GM18858 (cell line): ENCODE measurements around the gene AKAP17A.
"Not testable (repeated sequence)": the region's sequence is repeated elsewhere in the genome, so short reads cannot be mapped to it uniquely, and the experiment has no call there.

Experiments
- ATAC-seq: cut with Tn5 transposase; IDR thresholded peaks from one replicate; pipeline ENCODE4 v1.9.1; 2021; ENCODE audit not compliant: unreplicated experiment

The AKAP17A gene, protein sequence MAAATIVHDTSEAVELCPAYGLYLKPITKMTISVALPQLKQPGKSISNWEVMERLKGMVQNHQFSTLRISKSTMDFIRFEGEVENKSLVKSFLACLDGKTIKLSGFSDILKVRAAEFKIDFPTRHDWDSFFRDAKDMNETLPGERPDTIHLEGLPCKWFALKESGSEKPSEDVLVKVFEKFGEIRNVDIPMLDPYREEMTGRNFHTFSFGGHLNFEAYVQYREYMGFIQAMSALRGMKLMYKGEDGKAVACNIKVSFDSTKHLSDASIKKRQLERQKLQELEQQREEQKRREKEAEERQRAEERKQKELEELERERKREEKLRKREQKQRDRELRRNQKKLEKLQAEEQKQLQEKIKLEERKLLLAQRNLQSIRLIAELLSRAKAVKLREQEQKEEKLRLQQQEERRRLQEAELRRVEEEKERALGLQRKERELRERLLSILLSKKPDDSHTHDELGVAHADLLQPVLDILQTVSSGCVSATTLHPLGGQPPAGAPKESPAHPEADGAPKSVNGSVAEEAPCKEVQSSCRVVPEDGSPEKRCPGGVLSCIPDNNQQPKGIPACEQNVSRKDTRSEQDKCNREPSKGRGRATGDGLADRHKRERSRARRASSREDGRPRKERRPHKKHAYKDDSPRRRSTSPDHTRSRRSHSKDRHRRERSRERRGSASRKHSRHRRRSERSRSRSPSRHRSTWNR

DNA sequence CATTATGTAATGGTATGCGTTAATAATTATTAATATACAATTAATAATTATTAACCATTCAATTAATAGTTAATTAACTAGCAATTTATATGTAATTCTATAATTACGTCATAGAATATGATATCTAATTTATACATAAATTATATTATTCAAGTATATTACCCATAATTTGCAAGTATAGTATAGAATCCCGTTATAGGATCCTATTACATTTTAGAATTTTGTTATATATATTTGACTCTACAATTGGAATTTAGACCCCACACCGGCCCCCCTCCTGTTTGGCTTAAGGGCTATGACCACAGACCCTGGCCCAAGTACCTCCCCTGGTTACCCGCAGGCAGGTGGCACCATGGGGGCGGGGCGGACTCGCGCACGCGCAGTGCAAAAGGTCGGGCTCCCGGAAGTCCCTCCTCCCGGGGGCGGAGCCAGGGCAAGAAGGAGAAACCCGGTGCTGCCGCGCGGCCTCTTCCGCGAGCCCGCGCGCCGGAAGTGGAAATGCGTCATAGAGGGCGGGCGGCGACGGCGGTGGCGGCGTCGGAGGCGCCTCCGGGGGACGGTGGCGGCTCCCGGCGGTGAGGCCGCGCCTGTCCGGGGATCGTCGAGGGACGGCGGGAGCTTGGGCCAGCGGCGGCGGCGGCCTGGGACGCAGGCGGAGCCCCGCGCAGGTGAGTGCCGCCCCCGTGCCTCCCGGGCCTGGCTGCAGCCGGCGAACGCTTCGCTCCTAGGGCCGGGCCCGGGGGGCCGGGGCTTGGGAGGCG, at the start of gene AKAP17A:
Gene AKAP17A, plus strand, starts transcription at position 503 of the 761 bp plus-strand sequence. CDS start 1,859 bp downstream, outside the sequence.
- peak; percentile 88 for ATAC-seq

DNA sequence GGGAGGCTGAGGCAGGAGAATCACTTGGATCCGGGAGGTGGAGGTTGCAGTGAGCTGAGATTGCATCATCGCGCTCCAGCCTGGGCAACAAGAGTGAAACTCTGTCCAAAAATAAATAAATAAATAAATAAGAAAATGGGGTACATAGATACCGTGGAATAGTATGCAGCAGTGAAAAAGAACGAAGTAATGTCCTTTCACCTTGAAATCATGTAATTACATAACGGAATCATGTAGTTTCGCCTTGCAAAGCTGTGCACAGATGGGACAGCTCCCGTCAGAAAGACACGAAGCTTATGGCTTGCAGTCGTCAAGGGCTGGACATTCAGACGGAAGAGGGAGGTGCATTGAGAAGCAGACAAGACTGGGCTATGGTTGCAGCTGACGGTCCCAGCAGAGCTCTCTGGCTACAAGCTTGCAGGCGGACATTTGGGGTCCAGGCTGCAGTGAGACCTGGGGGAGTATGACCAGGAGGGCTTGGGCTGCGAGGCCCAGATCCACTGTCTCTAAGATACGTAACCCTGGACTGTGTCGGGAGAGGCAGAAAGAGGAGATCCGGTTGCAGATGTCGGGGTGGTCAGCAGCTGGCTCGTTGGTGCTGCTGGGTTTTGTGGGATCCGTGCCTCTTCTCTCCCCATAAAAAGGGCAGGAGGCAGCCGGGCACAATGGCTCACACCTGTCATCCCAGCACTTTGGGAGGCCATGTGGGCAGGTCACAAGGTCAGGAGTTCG, 48.2 kb upstream of the AKAP17A start:
- ATAC-seq, result no peak

DNA sequence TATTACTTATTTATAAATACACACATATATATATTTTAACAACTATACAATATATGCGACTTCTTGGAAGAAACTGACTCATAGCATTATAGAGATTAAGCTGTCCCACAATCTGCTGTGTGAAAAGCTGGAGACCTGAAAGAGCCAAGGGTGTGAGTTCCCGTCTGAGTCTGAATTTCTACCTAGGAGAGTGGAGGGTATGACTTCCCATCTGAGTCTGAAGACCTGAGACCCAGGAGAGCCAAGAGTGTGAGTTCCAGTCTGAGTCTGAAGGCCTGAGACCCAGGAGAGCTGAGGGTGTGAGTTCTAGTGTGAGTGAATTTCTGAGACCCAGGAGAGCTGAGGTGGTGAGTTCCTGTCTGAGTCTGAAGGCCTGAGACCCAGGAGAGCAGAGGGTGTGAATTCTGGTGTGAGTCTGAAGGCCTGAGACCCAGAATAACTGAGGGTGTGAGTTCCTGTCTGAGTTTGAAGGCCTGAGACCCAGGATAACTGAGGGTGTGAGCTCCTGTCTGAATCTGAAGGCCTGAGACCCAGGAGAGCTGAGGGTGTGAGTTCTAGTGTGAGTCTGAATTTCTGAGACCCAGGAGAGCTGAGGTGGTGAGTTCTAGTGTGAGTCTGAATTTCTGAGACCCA, 45.5 kb upstream of the AKAP17A start:
- no peak for ATAC-seq

DNA sequence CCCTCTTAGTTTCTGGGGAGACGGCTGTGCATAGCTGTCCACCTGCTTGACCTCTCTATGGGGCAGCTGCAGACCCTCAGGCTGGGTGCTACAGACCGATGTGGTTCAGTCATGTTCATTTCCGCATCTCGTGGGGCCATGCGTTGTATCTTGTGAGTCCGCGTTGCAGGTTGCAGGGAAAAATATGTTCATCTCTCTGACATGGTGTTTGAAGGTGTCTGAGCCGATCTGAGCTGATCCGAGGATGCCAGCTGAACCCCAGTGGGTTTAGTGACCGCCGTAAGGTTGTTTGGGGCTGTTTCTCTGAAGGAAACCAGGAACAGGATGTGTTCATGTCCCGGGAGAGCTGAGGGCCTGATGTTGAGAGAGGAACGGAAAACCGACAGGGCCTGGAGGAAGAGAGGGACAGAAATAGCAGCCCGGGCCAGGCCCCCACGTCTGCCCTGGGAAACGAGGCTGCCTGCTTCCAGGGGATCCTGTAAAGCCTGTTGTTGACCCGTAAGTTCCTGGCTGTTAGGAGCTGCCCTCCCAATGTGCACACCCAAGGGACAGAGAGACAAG, 44.6 kb upstream of the AKAP17A start:
- ATAC-seq, result no peak

DNA sequence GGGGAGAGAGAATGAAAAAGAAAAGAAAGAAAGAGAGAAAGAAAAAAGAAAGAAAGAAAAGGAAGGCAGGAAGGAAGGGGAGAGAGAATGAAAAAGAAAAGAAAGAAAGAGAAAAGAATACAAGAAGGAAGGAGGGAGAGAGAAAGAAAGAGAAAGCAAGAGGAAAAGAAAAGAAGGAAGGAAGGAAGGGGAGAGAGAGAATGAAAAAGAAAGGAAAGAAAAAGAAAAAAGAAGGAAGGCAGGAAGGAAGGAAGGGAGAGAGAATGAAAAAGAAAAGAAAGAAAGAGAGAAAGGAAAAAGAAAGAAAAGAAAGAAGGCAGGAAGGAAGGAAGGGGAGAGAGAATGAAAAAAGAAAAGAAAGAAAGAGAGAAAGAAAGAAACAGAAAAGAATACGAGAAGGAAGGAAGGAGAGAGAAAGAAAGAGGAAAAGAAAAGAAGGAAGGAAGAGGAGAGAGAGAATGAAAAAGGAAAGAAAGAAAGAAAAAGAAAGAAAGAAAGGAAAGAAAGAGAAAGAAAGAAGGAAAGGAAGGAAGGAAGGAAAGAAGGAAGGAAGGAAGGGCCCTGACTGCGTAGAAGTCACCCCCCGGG, 39.4 kb upstream of the AKAP17A start:
- ATAC-seq, result no peak

DNA sequence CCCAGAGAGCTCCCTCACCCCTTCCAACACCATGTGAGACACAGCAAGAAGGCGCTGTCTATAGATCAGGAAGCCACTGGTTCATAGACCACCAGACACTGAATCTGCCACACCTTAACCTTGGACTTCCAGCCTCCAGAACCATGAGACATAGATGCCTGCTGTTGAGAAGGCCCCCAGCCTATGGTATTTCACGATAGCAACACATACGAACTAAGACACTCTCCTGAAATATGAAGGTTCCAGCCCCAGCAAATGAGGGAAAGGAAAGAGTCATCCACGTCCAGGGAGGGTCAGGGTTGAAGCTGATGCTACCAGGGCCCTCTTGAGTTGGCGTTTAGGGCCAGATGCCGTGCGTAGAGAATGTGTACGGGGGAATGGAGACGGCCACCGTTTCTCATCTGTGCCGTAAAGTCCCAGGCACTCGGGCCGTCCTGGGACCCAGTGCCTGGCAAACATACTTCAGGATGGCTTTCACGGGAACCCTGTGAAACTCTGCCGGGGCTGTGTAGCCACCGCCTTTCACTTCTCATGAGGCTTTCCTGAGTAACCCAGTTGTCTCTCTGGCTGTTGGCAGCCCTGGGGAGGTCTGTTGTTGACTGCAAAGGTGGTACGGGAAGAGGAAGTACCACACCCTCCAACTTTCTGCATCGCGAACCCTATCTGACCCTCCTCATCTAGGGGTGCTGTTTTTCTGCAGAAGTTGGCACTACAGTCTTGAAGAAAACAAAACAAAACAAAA, 36.8 kb upstream of the AKAP17A start:
- no peak for ATAC-seq

DNA sequence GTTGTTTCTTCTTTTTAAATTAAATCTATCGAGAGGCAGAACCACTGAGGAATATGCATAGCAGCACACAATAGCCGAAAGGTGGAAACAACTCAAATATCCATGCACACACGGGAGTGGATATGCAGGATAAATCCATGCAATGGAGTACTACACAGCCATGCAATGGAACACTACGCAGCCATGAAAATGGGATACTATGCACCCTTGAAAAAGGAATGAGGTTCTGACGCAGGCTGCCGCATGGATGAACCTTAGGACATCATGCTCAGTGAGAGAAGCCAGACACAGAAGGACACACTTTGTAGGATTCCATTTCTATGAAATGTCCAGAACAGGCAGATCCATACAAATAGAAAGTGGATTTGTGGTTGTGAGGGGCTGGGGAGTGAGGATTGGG, 36.0 kb upstream of the AKAP17A start:
- no peak for ATAC-seq

DNA sequence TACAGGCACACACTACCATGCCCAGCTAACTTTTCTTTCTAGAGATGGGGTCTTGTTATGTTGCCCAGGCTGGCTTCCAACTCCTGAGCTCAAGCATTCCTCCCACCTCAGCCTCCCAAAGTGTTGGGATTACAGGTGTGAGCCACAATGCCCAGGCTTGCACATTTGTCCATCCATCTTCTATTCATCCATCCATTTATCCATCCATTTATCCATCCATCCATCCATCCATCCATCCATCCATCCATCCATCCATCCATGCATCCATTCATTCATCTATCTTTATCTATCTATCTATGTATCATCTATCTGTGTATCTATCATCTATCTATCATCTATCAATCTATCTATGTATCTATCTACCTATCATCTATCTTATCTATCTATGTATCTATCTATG, 34.0 kb upstream of the AKAP17A start:
- not testable (repeated sequence) for ATAC-seq

DNA sequence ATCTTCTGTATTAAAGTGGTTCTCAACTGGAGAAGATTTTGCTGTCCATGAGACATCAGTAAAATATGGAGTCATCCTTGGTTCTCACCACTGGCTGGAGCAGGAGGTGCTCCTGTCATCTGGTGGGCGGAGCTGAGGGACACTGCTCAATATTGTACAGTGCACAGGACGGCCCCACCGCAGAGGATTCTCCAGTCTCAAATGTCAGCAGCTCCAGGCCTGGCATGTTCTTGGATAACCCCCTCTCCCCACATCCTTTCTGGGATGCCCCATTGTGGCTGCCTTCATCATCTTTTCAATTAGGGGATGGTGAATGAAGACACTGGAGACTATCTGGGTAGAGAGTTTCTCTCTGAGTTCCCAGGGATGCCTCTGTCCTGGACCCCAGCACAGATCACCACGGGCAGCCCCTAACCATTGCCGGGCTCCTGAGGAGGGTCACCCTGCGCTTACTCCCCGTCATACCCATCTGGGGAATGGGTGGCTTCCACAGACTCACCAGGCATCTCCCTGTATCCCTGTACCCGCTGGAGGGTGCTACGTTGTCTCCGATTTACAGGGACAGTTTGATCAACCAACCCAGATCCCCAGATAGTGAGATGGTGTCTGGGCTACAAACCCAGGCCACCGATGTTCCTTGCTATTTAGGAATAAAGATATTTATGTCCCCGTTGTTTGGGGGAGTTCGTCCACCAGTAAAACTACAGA, 32.5 kb upstream of the AKAP17A start:
- ATAC-seq, result no peak

DNA sequence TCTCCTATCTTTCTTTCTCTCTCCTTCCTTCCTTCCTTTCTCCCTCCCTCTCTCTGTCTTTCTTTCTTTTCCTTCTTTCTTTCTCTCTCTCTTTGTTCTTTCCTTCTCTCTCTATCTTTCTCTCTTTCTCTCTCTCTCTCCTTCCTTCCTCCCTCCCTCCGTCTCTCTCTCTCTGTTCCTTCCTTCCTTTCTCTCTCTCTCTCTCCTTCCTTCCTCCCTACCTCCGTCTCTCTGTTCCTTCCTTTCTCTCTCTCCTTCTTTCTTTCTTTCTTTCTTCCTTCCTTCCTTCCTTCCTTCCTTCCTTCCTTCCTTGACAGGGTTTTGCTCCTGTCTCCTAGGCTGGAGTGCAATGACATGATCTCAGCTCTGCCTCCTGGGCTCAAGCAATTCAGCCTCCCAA, 30.2 kb upstream of the AKAP17A start:
- ATAC-seq, result no peak

DNA sequence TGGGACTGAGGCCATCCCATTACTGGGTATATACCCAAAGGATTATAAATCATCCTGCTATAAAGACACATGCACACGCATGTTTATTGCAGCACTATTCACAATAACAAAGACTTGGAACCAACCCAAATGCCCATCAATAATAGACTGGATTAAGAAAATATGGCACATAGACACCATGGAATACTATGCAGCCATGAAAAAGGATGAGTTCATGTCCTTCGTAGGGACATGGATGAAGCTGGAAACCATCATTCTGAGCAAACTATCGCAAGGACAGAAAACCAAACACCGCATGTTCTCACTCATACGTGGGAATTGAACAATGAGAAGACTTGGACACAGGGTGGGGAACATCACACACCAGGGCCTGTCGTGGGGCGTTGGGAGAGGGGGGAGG, 27.3 kb upstream of the AKAP17A start:
- ATAC-seq, result not testable (repeated sequence)

DNA sequence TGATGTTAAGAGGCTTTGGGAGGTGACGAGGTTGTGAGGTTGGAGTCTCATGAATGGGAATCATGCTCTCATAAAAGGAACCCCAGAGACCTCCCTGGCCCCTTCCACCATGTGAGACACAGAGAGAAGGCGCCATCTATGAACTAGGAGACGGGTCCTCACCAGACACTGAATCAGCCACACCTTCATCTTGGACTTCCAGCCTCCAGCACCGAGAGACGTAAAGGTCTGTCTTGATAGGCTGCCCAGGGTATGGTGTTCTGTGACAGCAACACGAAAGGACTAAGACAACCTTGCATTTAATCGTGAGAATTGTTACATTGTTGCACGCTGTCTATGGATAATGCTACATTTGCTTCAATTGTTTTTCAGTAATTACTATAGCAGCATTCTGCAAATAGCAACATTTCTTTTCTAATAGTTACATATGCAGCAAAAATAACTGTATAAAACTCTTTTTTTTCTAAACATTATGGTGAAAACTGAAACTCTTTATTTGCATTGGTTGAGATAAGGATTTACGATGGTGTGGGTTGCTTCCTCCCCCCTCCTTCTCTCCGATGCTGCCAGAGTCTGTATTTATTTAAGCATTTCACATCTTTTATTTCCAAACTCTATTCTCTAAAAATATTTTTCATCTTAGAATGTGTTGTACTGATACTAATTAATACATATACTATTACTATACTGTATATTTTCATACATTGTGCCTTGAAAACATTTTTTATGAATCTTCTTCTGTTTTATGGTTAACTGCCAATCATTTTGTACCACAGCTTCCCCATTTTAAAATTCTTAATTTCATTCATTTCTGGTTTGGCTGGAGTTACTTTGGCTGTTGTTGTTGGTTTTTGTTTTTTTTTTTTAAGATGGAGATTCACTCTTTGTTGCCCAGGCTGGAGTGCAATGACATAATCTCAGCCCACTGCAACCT, 26.4 kb upstream of the AKAP17A start:
- ATAC-seq, result peak; percentile 51

DNA sequence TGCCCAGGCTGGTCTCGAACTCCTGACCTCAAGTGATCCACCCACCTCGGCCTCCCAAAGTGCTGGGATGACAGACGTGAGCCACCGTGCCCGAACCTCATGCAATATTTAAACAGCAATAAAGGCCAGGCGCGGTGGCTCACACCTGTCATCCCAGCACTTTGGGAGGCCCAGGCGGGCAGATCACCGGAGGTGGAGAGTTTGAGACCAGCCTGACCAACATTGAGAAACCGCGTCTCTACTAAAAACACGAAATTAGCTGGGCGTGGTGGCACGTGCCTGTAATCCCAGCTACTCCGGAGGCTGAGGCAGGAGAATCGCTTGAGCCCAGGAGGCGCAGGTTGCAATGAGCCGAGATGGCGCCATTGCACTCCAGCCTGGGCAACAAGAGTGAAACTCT, 17.2 kb upstream of the AKAP17A start:
- ATAC-seq, result not testable (repeated sequence)

DNA sequence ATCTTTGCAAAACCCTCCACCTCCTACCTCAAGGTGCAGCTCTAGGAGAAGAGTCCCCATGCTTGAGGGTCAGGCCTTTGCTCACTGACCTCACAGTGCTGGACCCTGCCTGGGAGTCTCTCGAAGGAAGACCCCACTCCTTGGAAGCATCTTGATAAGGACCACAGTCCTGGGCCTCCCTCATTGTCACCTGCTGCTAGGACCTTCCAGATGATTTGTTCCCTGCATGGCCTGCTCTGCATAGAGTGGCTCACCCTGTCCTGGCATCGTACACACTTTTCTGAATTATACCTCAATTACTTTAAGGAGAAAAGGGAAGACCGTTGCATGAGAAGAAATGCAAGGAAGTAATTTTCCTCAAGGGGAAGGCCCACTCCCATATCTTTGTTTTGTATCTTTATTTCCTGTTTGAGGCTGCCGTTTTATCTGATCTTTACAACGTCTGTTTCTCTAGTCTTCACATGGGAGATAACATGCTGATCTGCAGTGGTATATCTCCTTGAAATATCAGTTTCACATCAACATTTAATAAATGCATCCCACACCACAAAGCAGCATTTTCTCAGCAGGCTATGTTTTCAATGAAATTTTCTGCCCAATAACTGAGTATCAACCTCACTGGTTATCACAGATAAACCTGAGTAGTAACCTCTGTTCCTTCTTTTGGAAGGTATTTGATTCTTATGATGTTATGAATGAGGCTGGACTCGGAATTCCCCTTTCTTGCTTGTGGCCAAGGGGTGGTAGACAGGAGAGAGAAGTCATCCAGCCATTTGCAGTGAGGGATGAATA, 15.0 kb upstream of the AKAP17A start:
- no peak for ATAC-seq

DNA sequence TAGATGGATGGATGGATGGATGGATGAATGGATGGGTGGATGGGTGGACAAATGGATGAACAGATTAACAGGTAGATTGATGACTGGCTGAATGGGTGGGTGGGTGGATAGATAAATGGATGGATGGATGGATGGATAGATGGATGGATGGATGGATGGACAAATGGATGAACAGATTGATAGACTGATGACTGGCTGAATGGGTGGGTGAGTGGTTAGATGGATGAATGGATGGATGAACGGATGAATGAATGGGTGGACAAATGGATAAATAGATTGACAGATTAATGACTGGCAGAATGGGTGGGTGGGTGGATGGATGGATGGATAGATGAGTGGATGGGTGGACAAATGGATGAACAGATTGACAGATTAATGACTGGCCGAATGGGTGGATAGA, 13.6 kb upstream of the AKAP17A start:
- ATAC-seq, result no peak

DNA sequence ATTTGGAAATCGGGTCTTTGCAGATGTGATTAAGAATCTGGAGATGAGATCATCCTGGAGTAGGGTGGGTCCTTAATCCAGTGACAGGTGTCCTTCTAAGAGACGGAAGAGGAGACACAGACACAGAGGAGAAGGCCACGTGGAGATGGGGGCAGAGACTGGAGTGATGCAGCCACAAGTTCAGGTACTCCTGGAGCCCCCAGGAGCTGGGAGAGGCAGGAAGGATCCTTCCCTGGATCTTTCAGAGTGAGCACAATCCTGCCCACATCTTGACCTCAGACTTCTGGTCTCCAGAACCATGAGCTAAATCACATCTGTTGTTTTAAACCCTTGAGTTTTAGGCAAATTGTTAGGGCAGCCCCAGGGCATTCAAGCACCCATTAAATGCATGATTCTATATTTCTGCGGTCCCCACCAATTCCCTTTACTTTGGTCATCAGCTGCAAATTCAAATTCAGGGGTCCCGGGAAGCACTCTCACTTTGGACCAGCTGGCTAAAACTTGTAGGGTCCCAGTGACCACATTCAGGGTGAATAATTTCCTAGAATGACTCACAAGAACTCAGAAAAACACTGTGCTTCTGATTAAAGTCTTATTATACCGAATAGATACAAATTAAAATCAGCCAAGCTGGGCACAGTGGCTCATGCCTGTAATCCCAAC, 12.8 kb upstream of the AKAP17A start:
- no peak for ATAC-seq
